ENCODE results near the gene GPC2. TPM values are rescaled to one million over a fixed set of nuclear protein-coding genes. Genes with fewer than 3 reads are reported as not detected.
A peak's percentile ranks its signal among the peaks of the same experiment; 100 is the strongest.

GPC2 gene
- total RNA-seq, 1 donor: 1.4 TPM

DNA sequence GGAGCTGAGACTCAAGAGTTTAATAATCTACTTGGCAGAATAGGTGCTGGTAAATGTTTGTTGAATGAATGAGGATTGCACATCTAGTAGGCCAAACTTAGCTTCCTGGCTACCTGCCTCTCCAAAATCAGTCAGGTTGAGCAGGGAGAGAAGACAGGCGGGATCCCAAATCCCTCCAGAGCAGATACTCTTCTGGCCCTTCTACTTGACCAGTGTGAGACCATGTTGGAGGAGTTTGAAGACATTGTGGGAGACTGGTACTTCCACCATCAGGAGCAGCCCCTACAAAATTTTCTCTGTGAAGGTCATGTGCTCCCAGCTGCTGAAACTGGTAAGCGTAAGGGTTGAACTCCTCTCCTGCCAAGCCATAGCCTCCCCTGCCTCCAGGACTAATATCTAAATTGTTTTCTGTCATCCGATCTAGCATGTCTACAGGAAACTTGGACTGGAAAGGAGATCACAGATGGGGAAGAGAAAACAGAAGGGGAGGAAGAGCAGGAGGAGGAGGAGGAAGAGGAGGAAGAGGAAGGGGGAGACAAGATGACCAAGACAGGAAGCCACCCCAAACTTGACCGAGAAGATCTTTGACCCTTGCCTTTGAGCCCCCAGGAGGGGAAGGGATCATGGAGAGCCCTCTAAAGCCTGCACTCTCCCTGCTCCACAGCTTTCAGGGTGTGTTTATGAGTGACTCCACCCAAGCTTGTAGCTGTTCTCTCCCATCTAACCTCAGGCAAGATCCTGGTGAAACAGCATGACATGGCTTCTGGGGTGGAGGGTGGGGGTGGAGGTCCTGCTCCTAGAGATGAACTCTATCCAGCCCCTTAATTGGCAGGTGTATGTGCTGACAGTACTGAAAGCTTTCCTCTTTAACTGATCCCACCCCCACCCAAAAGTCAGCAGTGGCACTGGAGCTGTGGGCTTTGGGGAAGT, 52.6 kb downstream of the GPC2 start:
- Histone ChIP-seq H3K4me3 (ENCODE audit: insufficient read depth, low read length) (no peak overlapping the region), H3K27ac (ENCODE audit: low read depth, low read length) (no peak overlapping the region), H3K79me2 (ENCODE audit: insufficient read depth, low read length) (peaks cover 16% of the 10 kb centered on the region), H3K36me3 (ENCODE audit: insufficient read depth, low read length) (peaks cover 14% of the 10 kb centered on the region), H3K4me2 (ENCODE audit: insufficient read depth, low read length) (no peak overlapping the region), H3K9me3 (ENCODE audit: low read depth, low read length) (no peaks in the 10 kb centered on the region), H3K27me3 (ENCODE audit: insufficient read depth, low read length) (no peaks in the 10 kb centered on the region), H4K20me1 (ENCODE audit: insufficient read depth, low read length) (no peaks in the 10 kb centered on the region), H3K4me1 (ENCODE audit: insufficient read depth, low read length) (peaks cover 19% of the 10 kb centered on the region), H2AFZ (ENCODE audit: low read length) (no peak overlapping the region)
- TF ChIP-seq, protein P1, sequence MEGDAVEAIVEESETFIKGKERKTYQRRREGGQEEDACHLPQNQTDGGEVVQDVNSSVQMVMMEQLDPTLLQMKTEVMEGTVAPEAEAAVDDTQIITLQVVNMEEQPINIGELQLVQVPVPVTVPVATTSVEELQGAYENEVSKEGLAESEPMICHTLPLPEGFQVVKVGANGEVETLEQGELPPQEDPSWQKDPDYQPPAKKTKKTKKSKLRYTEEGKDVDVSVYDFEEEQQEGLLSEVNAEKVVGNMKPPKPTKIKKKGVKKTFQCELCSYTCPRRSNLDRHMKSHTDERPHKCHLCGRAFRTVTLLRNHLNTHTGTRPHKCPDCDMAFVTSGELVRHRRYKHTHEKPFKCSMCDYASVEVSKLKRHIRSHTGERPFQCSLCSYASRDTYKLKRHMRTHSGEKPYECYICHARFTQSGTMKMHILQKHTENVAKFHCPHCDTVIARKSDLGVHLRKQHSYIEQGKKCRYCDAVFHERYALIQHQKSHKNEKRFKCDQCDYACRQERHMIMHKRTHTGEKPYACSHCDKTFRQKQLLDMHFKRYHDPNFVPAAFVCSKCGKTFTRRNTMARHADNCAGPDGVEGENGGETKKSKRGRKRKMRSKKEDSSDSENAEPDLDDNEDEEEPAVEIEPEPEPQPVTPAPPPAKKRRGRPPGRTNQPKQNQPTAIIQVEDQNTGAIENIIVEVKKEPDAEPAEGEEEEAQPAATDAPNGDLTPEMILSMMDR (IDR thresholded peaks at IDR 0.05; ENCODE audit: extremely low read depth, low read depth, low read length): no peak
- peak; percentile 77 for DNase-seq (ENCODE audit: insufficient read length, low spot score, missing footprints)

DNA sequence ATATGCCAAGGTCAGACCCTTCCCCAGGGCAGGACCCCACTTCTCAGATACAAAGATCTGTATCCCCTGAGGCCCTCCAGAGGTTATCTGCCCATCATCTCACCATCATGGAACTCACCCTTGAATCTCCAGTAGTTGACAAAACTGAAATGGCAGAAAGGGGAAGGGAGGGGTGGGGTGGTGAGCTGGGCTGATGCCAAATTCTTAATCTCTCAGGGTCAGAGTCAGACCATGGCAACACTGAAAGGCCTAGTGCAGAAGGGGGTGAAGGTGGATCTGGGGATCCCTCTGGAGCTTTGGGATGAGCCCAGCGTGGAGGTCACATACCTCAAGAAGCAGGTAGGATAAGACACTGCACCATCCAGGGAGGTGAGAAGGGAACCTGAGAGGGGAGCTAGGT, 54.6 kb downstream of the GPC2 start:
- no peak for DNase-seq (ENCODE audit: insufficient read length, low spot score, missing footprints)
- H3K4me1 ChIP-seq (ENCODE audit: insufficient read depth, low read length): peaks cover 18% of the 10 kb centered on the region
- no peak overlapping the region for H3K4me2 ChIP-seq (ENCODE audit: insufficient read depth, low read length)
- H3K79me2 ChIP-seq (ENCODE audit: insufficient read depth, low read length): peaks cover 26% of the 10 kb centered on the region
- no peaks in the 10 kb centered on the region for H4K20me1 ChIP-seq (ENCODE audit: insufficient read depth, low read length)
- H3K9me3 ChIP-seq (ENCODE audit: low read depth, low read length): no peaks in the 10 kb centered on the region
- H3K36me3 ChIP-seq (ENCODE audit: insufficient read depth, low read length): peaks cover 14% of the 10 kb centered on the region
- no peak overlapping the region for H2AFZ ChIP-seq (ENCODE audit: low read length)
- H3K27me3 ChIP-seq (ENCODE audit: insufficient read depth, low read length): no peaks in the 10 kb centered on the region
- H3K4me3 ChIP-seq (ENCODE audit: insufficient read depth, low read length): no peak overlapping the region
- no peak overlapping the region for H3K27ac ChIP-seq (ENCODE audit: low read depth, low read length)
- TF ChIP-seq, protein P1 (IDR thresholded peaks at IDR 0.05; ENCODE audit: extremely low read depth, low read depth, low read length): no peak

DNA sequence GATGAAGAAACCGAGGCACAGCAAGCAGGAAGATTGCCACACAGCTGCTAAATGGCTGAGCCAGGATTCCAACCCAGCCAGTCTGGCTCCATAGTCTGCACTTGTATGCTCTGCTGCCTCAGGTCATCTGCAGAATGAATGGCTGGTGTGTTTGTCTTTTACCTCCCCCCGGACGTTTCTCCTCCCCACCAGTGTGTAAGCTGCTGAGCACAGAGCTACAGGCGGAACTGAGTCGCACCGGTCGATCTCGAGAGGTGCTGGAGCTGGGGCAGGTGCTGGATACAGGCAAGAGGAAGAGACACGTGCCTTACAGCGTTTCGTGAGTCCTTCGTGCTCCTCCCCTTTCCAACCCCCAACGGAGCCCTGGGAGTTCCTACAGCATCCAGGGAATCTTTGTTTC, 55.1 kb downstream of the GPC2 start:
- Histone ChIP-seq H3K27ac (ENCODE audit: low read depth, low read length) (no peak overlapping the region), H3K4me3 (ENCODE audit: insufficient read depth, low read length) (no peak overlapping the region), H3K4me1 (ENCODE audit: insufficient read depth, low read length) (peaks cover 18% of the 10 kb centered on the region), H4K20me1 (ENCODE audit: insufficient read depth, low read length) (no peaks in the 10 kb centered on the region), H3K27me3 (ENCODE audit: insufficient read depth, low read length) (no peaks in the 10 kb centered on the region), H3K79me2 (ENCODE audit: insufficient read depth, low read length) (peaks cover 26% of the 10 kb centered on the region), H3K4me2 (ENCODE audit: insufficient read depth, low read length) (no peak overlapping the region), H3K36me3 (ENCODE audit: insufficient read depth, low read length) (peaks cover 14% of the 10 kb centered on the region), H3K9me3 (ENCODE audit: low read depth, low read length) (no peaks in the 10 kb centered on the region), H2AFZ (ENCODE audit: low read length) (no peak overlapping the region)
- TF ChIP-seq, protein P1 (IDR thresholded peaks at IDR 0.05; ENCODE audit: extremely low read depth, low read depth, low read length): no peak
- DNase-seq (ENCODE audit: insufficient read length, low spot score, missing footprints): no peak

DNA sequence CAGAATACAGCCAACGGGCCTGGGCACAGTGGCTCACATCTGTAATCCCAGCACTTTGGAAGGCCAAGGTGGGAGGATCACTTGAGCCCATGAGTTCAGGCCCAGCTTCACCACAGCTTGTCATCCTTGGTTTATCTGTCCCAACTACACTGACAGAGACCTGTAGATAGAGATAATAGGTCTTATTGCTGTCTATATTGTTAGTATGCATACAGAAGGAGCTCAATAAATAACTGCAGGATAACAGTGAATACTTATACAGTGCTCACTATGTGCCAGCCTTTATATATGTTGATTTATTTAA, 56.5 kb downstream of the GPC2 start:
- no peaks in the 10 kb centered on the region for H3K27me3 ChIP-seq (ENCODE audit: insufficient read depth, low read length)
- H3K4me1 ChIP-seq (ENCODE audit: insufficient read depth, low read length): peaks cover 18% of the 10 kb centered on the region
- peak overlapping the region; percentile 78 for H3K4me3 ChIP-seq (ENCODE audit: insufficient read depth, low read length)
- TF ChIP-seq, protein P1 (IDR thresholded peaks at IDR 0.05; ENCODE audit: extremely low read depth, low read depth, low read length): no peak
- no peaks in the 10 kb centered on the region for H3K9me3 ChIP-seq (ENCODE audit: low read depth, low read length)
- H3K79me2 ChIP-seq (ENCODE audit: insufficient read depth, low read length): peaks cover 26% of the 10 kb centered on the region
- peak overlapping the region; percentile 92 for H3K27ac ChIP-seq (ENCODE audit: low read depth, low read length)
- peak overlapping the region; percentile 94 for H2AFZ ChIP-seq (ENCODE audit: low read length)
- H3K36me3 ChIP-seq (ENCODE audit: insufficient read depth, low read length): peaks cover 14% of the 10 kb centered on the region
- H4K20me1 ChIP-seq (ENCODE audit: insufficient read depth, low read length): no peaks in the 10 kb centered on the region
- DNase-seq (ENCODE audit: insufficient read length, low spot score, missing footprints): no peak
- H3K4me2 ChIP-seq (ENCODE audit: insufficient read depth, low read length): peak overlapping the region; percentile 95

All from osteoblast (primary cell).